IPS-15b (cell line): ENCODE measurements around the gene PTK6.
A peak's percentile ranks its signal among the peaks of the same experiment; 100 is the strongest.
"Not testable (repeated sequence)": the region's sequence is repeated elsewhere in the genome, so short reads cannot be mapped to it uniquely, and the experiment has no call there.

Experiments used
- H3K27me3 ChIP-seq: one replicate; pipeline ENCODE4 v1.6.1; 2013; ENCODE audit warnings: low read length; ENCODE audit not compliant: control insufficient read depth, insufficient read depth
- H3K36me3 ChIP-seq: one replicate; pipeline ENCODE4 v1.6.1; 2013; ENCODE audit warnings: low read length; ENCODE audit not compliant: control insufficient read depth, insufficient read depth
- H3K4me1 ChIP-seq: one replicate; pipeline ENCODE4 v1.6.1; 2013; ENCODE audit warnings: mild to moderate bottlenecking, low read length; ENCODE audit not compliant: control insufficient read depth, insufficient read depth
- H3K4me3 ChIP-seq: one replicate; pipeline ENCODE4 v1.5.1; 2013; ENCODE audit warnings: low read depth, low read length
- H3K9ac ChIP-seq: one replicate; pipeline ENCODE4 v1.6.1; 2013; ENCODE audit warnings: low read depth, mild to moderate bottlenecking, low read length
- H3K9me3 ChIP-seq: one replicate; pipeline ENCODE4 v1.6.1; 2013; ENCODE audit warnings: mild to moderate bottlenecking, low read length; ENCODE audit not compliant: control insufficient read depth, insufficient read depth

PTK6 gene

GRCh38 chr20:63559485-63560332 is 22.5 kb upstream of the PTK6 start:
- not testable (repeated sequence) for H3K4me1 ChIP-seq, H3K27me3 ChIP-seq, H3K9ac ChIP-seq, H3K9me3 ChIP-seq, H3K4me3 ChIP-seq
- H3K36me3 ChIP-seq, result peaks cover 26% of the 10 kb centered on the region

- Histone ChIP-seq H3K4me1 (no peaks in the 10 kb centered on the region), H3K36me3 (peaks cover 20% of the 10 kb centered on the region), H3K9ac (no peak overlapping the region), H3K9me3 (no peaks in the 10 kb centered on the region), H3K27me3 (no peaks in the 10 kb centered on the region), H3K4me3 (no peak overlapping the region)
These were observed 21.8 kb upstream of the PTK6 start for GRCh38 chr20:63558804-63559484.

GRCh38 chr20:63557481-63557891 is 20.3 kb upstream of the PTK6 start:
- H3K27me3 ChIP-seq, result no peaks in the 10 kb centered on the region
- no peak overlapping the region for H3K9ac ChIP-seq
- H3K36me3 ChIP-seq, result peaks cover 15% of the 10 kb centered on the region
- H3K4me3 ChIP-seq, result no peak overlapping the region
- peaks cover 3% of the 10 kb centered on the region for H3K4me1 ChIP-seq
- no peaks in the 10 kb centered on the region for H3K9me3 ChIP-seq

GRCh38 chr20:63556873-63557478 is 19.8 kb upstream of the PTK6 start:
- H3K9ac ChIP-seq, result no peak overlapping the region
- no peaks in the 10 kb centered on the region for H3K27me3 ChIP-seq
- H3K4me1 ChIP-seq, result peaks cover 3% of the 10 kb centered on the region
- no peaks in the 10 kb centered on the region for H3K9me3 ChIP-seq
- H3K4me3 ChIP-seq, result no peak overlapping the region
- H3K36me3 ChIP-seq, result peaks cover 15% of the 10 kb centered on the region

- Histone ChIP-seq H3K36me3 (peaks cover 8% of the 10 kb centered on the region), H3K9me3 (no peaks in the 10 kb centered on the region), H3K9ac (no peak overlapping the region), H3K27me3 (no peaks in the 10 kb centered on the region), H3K4me1 (peaks cover 3% of the 10 kb centered on the region), H3K4me3 (no peak overlapping the region)
These were observed 18.6 kb upstream of the PTK6 start for GRCh38 chr20:63555661-63556381.

- Histone ChIP-seq H3K4me3 (peak overlapping the region; percentile 41), H3K9me3 (no peaks in the 10 kb centered on the region), H3K27me3 (no peaks in the 10 kb centered on the region), H3K4me1 (peaks cover 3% of the 10 kb centered on the region), H3K9ac (peak overlapping the region; percentile 65), H3K36me3 (no peaks in the 10 kb centered on the region)
These were observed 17.4 kb upstream of the PTK6 start for GRCh38 chr20:63554361-63555278.

- Histone ChIP-seq H3K4me3 (peak within 1 kb of the TSS; percentile 67), H3K36me3 (no peaks in the 10 kb centered on the region), H3K27me3 (no peaks in the 10 kb centered on the region), H3K4me1 (peaks cover 3% of the 10 kb centered on the region), H3K9me3 (no peaks in the 10 kb centered on the region), H3K9ac (peak within 1 kb of the TSS; percentile 65)
These were observed 16.7 kb upstream of the PTK6 start, which contains the start of gene FNDC11 for GRCh38 chr20:63553933-63554290. Gene FNDC11 (plus strand): TSS chr20:63554159. CDS start chr20:63555664, 1,505 bp downstream.

GRCh38 chr20:63553251-63553932 is 16.2 kb upstream of the PTK6 start:
- Histone ChIP-seq H3K27me3 (no peaks in the 10 kb centered on the region), H3K4me3 (peak overlapping the region; percentile 67), H3K9me3 (no peaks in the 10 kb centered on the region), H3K9ac (peak overlapping the region; percentile 47), H3K4me1 (peaks cover 6% of the 10 kb centered on the region), H3K36me3 (no peaks in the 10 kb centered on the region)

GRCh38 chr20:63552481-63553249 is 15.5 kb upstream of the PTK6 start:
- peak overlapping the region; percentile 47 for H3K9ac ChIP-seq
- H3K4me3 ChIP-seq, result peak overlapping the region; percentile 41

GRCh38 chr20:63551068-63551467 is 13.9 kb upstream of the PTK6 start:
- no peak overlapping the region for H3K4me3 ChIP-seq

More at GRCh38 chr20:63552481-63553249, 15.5 kb upstream of the PTK6 start:
- Histone ChIP-seq H3K4me1 (peaks cover 8% of the 10 kb centered on the region), H3K27me3 (no peaks in the 10 kb centered on the region), H3K36me3 (no peaks in the 10 kb centered on the region), H3K9me3 (no peaks in the 10 kb centered on the region)

More at GRCh38 chr20:63551068-63551467, 13.9 kb upstream of the PTK6 start:
- Histone ChIP-seq H3K9me3 (no peaks in the 10 kb centered on the region), H3K4me1 (peaks cover 8% of the 10 kb centered on the region), H3K36me3 (no peaks in the 10 kb centered on the region), H3K27me3 (no peaks in the 10 kb centered on the region), H3K9ac (no peak overlapping the region)
